GM18870 (cell line): ENCODE results near the gene GTF2H2C_2.
"Not testable (repeated sequence)": the region's sequence is repeated elsewhere in the genome, so short reads cannot be mapped to it uniquely, and the experiment has no call there.

Source experiments
- ATAC-seq: cut with Tn5 transposase; IDR thresholded peaks from one replicate; pipeline ENCODE4 v1.9.1; 2021; ENCODE audit warnings: moderate library complexity; ENCODE audit not compliant: unreplicated experiment

GTF2H2C_2 gene

GRCh38 chr5:70415117-70415516, at the start of gene GTF2H2C_2:
GTF2H2C_2 (plus strand) TSS chr5:70415368.
- ATAC-seq, result peak; percentile 85

DNA sequence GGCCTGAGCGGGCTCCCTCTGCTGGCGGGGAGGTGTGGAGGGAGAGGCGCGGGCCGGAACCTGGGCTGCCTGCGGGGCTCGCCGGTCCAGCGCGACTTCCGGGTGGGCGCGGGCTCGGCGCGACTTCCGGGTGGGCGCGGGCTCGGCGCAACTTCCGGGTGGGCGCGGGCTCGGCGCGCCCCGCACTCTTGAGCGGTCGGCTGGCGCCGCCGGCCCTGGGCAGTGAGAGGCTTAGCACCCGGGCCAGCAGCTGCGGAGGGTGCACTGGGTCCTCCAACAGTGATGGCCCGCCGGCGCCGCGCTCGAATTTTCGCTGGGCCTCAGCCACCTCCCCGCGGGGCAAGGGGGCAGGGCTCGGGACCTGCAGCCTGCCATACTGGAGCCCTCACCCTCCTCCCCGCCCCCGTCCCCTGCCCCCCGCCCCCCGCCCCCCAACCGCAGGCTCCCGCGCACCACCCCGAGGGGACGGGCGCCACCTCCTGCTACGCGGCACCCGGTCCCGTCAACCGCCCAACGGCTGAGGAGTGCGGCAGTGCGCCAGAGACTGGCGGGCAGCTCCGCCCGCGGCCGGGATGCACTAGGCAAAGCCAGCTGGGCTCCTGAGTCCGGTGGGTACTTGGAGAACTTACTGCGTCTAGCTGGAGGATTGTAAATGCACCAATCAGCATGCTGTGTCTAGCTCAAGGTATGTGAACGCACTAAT, 14.0 kb upstream of the GTF2H2C_2 start:
- not testable (repeated sequence) for ATAC-seq

GRCh38 chr5:70421322-70421721, 6.2 kb downstream of the GTF2H2C_2 start:
- ATAC-seq, result not testable (repeated sequence)

DNA sequence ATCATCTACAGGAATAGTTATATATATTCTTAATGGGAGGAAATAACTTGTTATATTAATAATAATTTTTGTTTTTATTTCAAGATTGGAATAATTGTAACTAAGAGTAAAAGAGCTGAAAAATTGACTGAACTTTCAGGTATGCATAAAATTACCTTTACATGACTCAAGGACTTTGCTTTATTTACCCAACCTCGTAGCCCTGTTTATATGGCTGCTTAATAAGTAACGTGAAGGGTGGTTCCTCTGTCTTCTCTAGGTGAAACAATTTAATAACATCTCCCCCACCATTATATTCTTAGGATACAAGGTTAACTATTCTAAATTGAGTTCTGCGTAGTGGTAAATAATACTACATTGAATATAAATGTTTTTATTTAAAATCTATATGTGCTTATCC, 8.0 kb downstream of the GTF2H2C_2 start:
- ATAC-seq, result not testable (repeated sequence)

DNA sequence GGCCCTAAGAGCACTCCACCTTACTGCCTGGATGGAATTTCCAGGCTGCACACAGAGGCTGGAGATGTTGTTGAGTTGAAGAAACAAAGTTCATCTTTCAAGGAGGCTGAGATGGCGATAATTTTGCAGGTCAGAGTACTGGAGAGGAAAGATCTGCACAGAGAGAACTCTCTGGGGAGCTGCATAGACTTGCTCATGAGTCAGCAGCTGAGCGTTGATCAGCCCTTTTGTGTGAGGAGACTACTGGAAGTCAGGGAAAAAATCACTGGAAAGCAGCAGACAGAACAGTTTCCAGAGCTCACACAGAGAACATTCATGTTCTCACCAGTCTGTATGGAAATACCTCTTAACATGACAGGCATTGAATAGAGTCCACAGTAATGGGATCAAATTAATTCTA, 23.4 kb downstream of the GTF2H2C_2 start:
- not testable (repeated sequence) for ATAC-seq

- ATAC-seq, result not testable (repeated sequence)
Measured at GRCh38 chr5:70449565-70449964, 34.4 kb downstream of the GTF2H2C_2 start.

- not testable (repeated sequence) for ATAC-seq
Measured at GRCh38 chr5:70451249-70451984, 36.2 kb downstream of the GTF2H2C_2 start.

DNA sequence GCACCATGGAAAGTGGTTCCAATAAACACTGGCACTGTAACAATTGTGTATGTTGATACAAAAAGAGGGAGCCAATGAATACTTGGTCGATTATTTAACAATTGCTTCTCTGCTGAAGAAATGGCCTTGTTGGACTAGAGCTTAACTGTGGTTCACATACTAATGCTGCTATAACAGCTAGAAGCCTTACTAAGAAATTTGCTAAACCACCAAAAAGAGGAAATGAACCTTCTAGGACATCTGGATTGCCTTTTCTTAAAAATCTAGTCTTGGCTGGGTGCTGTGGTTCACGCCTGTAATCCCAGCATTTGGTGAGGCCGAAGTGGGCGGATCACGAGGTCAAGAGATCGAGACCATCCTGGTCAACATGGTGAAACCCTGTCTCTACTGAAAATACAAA, 41.9 kb downstream of the GTF2H2C_2 start:
- ATAC-seq, result peak; percentile 92

DNA sequence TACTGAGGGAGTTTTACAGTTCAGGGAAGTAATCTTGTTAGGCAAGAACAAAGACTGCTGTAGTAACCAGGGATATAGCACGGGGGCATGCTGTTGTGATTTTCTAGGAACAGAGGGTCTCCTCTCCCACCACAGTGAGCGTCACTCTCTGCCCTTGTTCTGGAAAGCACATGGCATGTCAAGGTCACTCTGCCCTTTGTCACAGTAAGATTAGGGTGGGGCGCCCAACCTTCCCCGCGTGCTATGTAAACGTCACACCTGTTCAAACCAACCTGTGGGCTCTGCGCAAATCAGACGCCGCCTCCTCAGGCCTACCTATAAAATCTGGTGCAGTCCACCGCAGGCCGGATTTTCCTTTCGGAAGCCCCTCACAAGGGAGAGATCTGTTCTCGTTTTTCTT, 44.0 kb downstream of the GTF2H2C_2 start:
- ATAC-seq, result not testable (repeated sequence)

- ATAC-seq, result not testable (repeated sequence)
Measured at GRCh38 chr5:70461984-70462383, 46.8 kb downstream of the GTF2H2C_2 start.

DNA sequence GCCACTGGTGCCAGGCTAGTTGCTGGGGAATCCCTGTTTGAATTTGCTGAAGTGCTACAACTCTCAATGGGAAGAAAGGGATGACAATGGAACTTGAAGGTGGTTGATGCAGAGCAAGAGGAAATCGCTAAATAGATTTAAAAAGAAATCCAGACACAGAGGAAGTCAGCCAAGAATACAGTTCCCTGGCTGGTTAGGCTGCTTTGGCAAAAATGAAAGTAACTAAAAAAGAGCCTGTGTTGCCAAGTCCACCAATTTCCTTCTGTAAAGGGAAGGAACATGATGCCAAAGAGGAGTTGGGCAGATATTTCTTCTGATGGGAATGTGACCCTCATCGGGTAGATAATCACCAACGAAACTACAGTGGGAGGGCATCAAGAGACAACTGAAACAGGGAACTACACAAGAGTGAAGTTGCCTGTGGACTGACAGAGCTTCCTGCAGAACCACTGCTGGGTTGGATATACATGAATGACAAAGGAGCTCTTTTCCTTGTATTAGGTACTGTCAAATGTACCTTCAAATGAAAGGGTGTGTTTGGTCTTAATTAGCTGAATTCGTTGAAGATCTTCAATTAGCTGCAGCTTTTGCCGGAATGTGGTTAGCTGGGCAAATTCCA, 49.0 kb downstream of the GTF2H2C_2 start:
- ATAC-seq, result not testable (repeated sequence)

GRCh38 chr5:70469926-70470509, 54.9 kb downstream of the GTF2H2C_2 start:
- not testable (repeated sequence) for ATAC-seq
